NCI-H2227 (cell line): Measurements from ENCODE around the gene SLC39A2.
"Not testable (repeated sequence)": the region's sequence is repeated elsewhere in the genome, so short reads cannot be mapped to it uniquely, and the experiment has no call there.

ENCODE experiments used
- DNase-seq: peaks from one replicate; lab custom pipeline; 2025; ENCODE audit not compliant: unreplicated experiment; lab: John Stamatoyannopoulos, UW

The SLC39A2 gene

GRCh38 chr14:20996521-20996920, 2.6 kb upstream of the SLC39A2 start:
- no peak for DNase-seq

- DNase-seq, result no peak
Observed at GRCh38 chr14:20997115-20997514, 2.0 kb upstream of the SLC39A2 start.

- no peak for DNase-seq
Observed at GRCh38 chr14:20997564-20997963, 1.5 kb upstream of the SLC39A2 start.

- DNase-seq, result no peak
Observed at GRCh38 chr14:20998139-20998538, 954 bp upstream of the SLC39A2 start.

- no peak for DNase-seq
Observed at GRCh38 chr14:20999591-20999990, 498 bp downstream of the SLC39A2 start.

- no peak for DNase-seq
Observed at GRCh38 chr14:21001218-21001617, 2.1 kb downstream of the SLC39A2 start.

- DNase-seq, result no peak
Observed at GRCh38 chr14:21003788-21004346, 4.8 kb downstream of the SLC39A2 start.

GRCh38 chr14:21009721-21010120, 10.6 kb downstream of the SLC39A2 start:
- DNase-seq, result not testable (repeated sequence)

- no peak for DNase-seq
Observed at GRCh38 chr14:21011136-21011535, 12.0 kb downstream of the SLC39A2 start.

- DNase-seq, result peak; percentile 90
Observed at GRCh38 chr14:21014761-21015190, 15.7 kb downstream of the SLC39A2 start.

GRCh38 chr14:21015312-21015711, 16.2 kb downstream of the SLC39A2 start:
- no peak for DNase-seq

- DNase-seq, result no peak
Observed at GRCh38 chr14:21016413-21017190, 17.5 kb downstream of the SLC39A2 start.

GRCh38 chr14:21017528-21018245, 18.6 kb downstream of the SLC39A2 start:
- DNase-seq, result no peak

GRCh38 chr14:21018286-21018685, 19.2 kb downstream of the SLC39A2 start:
- DNase-seq, result no peak

GRCh38 chr14:21018781-21019180, 19.7 kb downstream of the SLC39A2 start:
- DNase-seq, result no peak

GRCh38 chr14:21019366-21019765, 20.3 kb downstream of the SLC39A2 start:
- no peak for DNase-seq

GRCh38 chr14:21020977-21021545, 22.0 kb downstream of the SLC39A2 start:
- no peak for DNase-seq

GRCh38 chr14:21022686-21023085, 23.6 kb downstream of the SLC39A2 start:
- DNase-seq, result no peak

- DNase-seq, result no peak
Observed at GRCh38 chr14:21023174-21023573, 24.1 kb downstream of the SLC39A2 start.

- DNase-seq, result no peak
Observed at GRCh38 chr14:21023817-21024584, 24.9 kb downstream of the SLC39A2 start.
